GM13977 (cell line): ENCODE measurements around the gene CRACDL.

Experiments used
- DNase-seq: peaks from one replicate; pipeline ENCODE4 v3.0.0; 2012; ENCODE audit warnings: low spot score
- in situ Hi-C: fragments of 300-500 bp; cut with MboI; formaldehyde crosslinking; loops from one replicate; pipeline ENCODE4 v1.12.0; 2022; ENCODE audit warnings: low sequenced_read_pairs, low pct_unique_long_range_greater_than_20kb, mixed read lengths, inconsistent platforms; ENCODE audit not compliant: unreplicated experiment
- TF ChIP-seq, protein P1 (sequence below): IDR thresholded peaks from 2 replicates; pipeline ENCODE4 v1.5.1; 2012; ENCODE audit warnings: mild to moderate bottlenecking, control low read depth; ENCODE audit not compliant: insufficient read depth; ENCODE audit errors: extremely low read depth, missing control alignments

Gene CRACDL

DNA sequence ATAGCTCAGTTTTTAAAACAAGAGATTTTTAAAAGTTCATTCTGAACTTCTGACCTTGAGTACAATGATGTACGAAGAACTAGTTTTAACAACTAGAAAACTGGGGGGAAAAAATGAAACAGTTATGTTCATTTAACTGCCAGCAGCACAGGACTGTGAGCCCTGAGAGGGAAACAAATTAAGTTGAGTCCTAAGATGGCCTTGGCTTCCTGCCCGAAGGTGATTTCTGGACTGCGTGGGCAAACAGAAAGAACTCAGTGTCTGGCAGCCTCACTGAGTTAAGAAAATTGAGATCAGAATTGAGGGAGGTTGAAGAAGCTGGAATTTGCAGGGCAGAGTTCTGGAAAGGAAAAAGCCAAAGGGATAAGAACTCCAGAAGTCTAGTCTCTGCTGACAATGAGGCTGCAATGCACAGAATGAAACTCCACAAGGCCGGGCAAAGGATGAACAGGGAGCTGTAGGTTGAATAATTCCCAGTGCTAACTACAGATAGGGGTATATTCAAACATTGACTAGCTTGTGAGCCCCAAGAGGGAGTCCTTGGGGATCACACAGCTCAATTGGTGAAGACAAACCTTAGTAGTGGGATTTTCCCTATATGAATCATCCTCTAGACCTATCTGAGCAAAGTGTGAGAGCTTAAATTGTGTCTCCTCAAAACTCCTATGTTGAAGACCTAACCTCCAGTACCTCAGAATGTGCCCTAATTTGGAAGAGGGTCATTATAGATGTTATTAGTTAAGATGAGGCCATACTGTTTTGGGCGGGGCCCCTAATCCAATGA is 13.1 kb upstream of the CRACDL start:
- TF ChIP-seq, protein P1, sequence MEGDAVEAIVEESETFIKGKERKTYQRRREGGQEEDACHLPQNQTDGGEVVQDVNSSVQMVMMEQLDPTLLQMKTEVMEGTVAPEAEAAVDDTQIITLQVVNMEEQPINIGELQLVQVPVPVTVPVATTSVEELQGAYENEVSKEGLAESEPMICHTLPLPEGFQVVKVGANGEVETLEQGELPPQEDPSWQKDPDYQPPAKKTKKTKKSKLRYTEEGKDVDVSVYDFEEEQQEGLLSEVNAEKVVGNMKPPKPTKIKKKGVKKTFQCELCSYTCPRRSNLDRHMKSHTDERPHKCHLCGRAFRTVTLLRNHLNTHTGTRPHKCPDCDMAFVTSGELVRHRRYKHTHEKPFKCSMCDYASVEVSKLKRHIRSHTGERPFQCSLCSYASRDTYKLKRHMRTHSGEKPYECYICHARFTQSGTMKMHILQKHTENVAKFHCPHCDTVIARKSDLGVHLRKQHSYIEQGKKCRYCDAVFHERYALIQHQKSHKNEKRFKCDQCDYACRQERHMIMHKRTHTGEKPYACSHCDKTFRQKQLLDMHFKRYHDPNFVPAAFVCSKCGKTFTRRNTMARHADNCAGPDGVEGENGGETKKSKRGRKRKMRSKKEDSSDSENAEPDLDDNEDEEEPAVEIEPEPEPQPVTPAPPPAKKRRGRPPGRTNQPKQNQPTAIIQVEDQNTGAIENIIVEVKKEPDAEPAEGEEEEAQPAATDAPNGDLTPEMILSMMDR: no peak
- DNase-seq: no peak
- in situ Hi-C loops: no loop called here

DNA sequence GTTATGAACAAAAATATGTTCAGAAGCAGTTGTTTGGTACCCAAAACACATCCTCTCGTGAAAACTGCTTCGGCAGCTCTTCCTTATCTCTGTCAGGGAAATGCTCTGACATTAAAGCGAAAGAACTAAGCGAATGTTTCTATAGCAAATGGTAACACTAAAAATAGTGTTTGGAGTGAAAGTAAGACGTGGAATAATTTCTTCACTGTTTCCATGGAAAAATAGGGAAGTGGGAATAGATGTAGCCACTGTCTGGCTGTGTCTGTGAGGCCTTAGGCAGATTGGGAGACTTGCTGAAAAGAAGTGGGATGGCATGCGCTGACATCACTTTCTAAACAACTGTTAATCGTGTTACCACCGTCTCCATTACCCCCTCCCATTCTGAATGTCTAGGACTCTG is 11.5 kb upstream of the CRACDL start:
- DNase-seq: no peak
- in situ Hi-C loops: no loop called here
- TF ChIP-seq, protein P1: no peak

DNA sequence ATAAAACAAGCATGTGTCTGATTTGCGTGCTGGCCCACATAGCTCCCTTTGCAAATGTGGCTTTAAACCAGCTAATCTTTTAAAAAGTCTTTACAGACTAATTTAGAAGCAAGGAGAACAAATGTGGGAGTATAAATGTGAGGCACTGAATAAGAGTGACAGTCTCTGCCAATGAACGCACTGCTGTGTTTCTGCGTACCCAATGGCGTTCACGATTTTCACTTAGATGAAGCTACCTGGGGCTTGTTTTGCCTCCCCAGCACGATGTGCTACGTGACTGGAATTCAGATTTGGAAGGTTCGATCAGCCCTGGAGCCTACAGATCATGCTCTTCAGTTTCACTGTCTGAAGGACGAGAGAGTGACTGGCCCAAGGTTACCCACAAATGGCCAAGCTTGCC is 10.8 kb upstream of the CRACDL start:
- in situ Hi-C loops: no loop called here
- TF ChIP-seq, protein P1: no peak
- DNase-seq: no peak

DNA sequence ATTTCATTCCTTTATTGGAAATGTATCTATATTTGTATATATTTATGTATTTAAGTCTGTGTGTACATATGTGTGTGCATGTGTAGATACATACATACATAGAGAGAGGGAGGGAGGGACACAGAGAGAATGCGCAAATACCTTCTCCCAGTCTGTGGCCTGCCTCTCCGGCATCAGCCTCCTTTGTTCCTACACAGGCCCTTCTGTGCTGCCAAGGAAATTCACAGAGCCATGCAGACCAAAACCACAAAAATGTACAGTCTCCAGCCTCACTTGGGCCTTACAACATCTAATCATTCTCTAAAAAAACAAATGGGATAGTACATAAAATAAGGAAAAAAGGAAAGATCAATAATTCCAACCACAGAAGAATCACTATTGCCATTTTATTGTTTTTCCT is 8.8 kb upstream of the CRACDL start:
- in situ Hi-C loops: no loop called here
- DNase-seq: no peak

DNA sequence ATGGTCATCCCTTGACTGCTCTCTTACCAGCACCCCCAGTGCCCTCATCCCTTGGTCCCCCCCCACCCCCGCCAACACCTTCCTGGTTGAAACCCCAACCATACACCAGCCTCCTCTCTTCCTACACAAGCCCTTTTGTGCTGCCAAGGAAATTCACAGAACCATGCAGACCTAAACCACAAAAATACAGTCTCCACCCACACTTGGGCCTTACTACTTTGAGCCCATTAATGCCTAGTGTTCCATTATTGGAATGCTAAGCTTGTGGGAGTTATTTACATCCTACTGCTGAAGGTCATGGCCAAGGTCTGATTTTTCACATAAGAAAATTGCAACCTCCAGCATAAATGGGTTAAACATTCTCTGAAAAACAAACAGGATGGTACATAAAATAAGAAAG is 4.1 kb upstream of the CRACDL start:
- no peak for DNase-seq
- TF ChIP-seq, protein P1: no peak
- in situ Hi-C loops: no loop called here

More for the DNA sequence above, 8.8 kb upstream of the CRACDL start:
- TF ChIP-seq, protein P1: no peak

DNA sequence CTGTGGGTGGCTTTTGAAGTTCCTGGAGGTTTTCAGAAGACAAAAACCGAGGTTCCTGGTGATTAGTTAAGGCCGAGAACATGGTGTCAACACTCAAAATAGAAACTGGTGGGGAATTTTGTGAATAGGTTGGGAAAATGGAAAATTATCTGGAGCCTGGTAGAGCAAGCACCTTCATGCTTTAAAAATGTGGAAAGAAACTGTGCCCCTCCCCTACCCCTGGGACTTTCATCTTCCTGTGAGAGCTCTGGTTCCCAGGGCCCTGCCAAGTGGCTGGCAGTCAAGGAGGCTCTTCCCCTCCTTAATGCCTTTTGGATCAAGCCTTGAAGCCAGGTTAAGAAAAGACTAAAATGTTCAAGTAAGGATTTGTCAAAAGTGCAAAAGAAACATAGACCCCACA is 1.9 kb upstream of the CRACDL start:
- TF ChIP-seq, protein P1: no peak
- peak; percentile 12 for DNase-seq
- in situ Hi-C loops: no loop called here
